Aorta (tissue), 5 donors: ENCODE data around the gene MAEA. TPM values are rescaled to one million over a fixed set of nuclear protein-coding genes. Genes with fewer than 3 reads are reported as not detected.

ENCODE experiments used
- ATAC-seq: fragments of 200-7000 bp; cut with Tn5 transposase; one replicate; pipeline ENCODE4 v1.9.1; 2022; ENCODE audit warnings: moderate library complexity; ENCODE audit not compliant: low FRiP score
- DNase-seq, 2 donors: peaks; one replicate each; pipeline ENCODE4 v3.0.0-alpha.2; 2020
- H3K27ac ChIP-seq, 2 donors: one replicate each; pipeline ENCODE4 v1.5.1; 2013; ENCODE audit warnings: low read length in 2 of 2, mild to moderate bottlenecking in 2 of 2, moderate library complexity in 2 of 2, control low read depth in 1 of 2, inconsistent platforms in 1 of 2, low read depth in 1 of 2
- H3K27me3 ChIP-seq, 2 donors: one replicate each; pipeline ENCODE4 v1.6.1; 2013; ENCODE audit warnings: control low read depth in 1 of 2, low read length in 1 of 2, mild to moderate bottlenecking in 1 of 2, moderate library complexity in 1 of 2; ENCODE audit not compliant: insufficient read depth in 2 of 2, control insufficient read depth in 1 of 2
- H3K36me3 ChIP-seq, 2 donors: one replicate each; pipeline ENCODE4 v1.6.1; 2013; ENCODE audit warnings: control low read depth in 1 of 2, low read length in 1 of 2, mild to moderate bottlenecking in 1 of 2; ENCODE audit not compliant: insufficient read depth in 2 of 2, control insufficient read depth in 1 of 2
- H3K4me1 ChIP-seq, 2 donors: one replicate each; pipeline ENCODE4 v1.6.1; 2013; ENCODE audit warnings: low read length in 2 of 2, control low read depth in 1 of 2, mild to moderate bottlenecking in 1 of 2, moderate library complexity in 1 of 2; ENCODE audit not compliant: insufficient read depth in 2 of 2, control insufficient read depth in 1 of 2
- H3K4me3 ChIP-seq, 2 donors: one replicate each; pipeline ENCODE4 v1.5.1; 2013; ENCODE audit warnings: low read length in 2 of 2, control low read depth in 1 of 2, mild to moderate bottlenecking in 1 of 2
- H3K9me3 ChIP-seq: one replicate; pipeline ENCODE4 v1.6.1; 2013; ENCODE audit warnings: mild to moderate bottlenecking, low read length; ENCODE audit not compliant: control insufficient read depth
- WGBS, 2 donors: extraction: QIAGEN DNeasy Blood & Tissue Kit; methylation state at CpG; one replicate each; pipeline ENCODE4 v1.1.7; 2013; 5-methylcytosine and 5-hydroxymethylcytosine counted together
- intact Hi-C, 2 donors: fragments of 100-400 bp; cut with DNase I; formaldehyde crosslinking; loops; one replicate each; pipeline versions ENCODE4 v1.14.2 to v1.15.0; 2022
- polyA plus RNA-seq, 2 donors: library from polyadenylated mRNA; stranded (reverse); fragments of 200-250 nt; gene quantifications; one replicate each; pipeline ENCODE4 v1.2.3, GENCODE V29; 2013
- total RNA-seq, 2 donors: library from RNA; stranded (reverse); fragmentation: NEBNext Ultra II Directional; extraction: Animal tissue kit (Norgen Biotek cat#: 25700); gene quantifications; one replicate each; pipeline ENCODE4 v1.2.1, GENCODE V29; 2021
- donor health status: healthy with polysubstance abuse.
- donor health status: Bipolar disorder and iron deficiency.
- donor health status: DM: no; HTN: no; CAD: no.
- donor health status: DM: no; HTN: no; CAD: no.
- donor health status: DM: yes; HTN: yes; CAD: no.

The MAEA gene
- total and polyA plus RNA-seq, 4 donors = 32.4 to 62.0 (median 55.5) TPM

- H3K27me3 ChIP-seq = no peaks in the 10 kb centered on the region
- DNase-seq (no peak), ATAC-seq (no peak)
- no peak overlapping the region for H3K4me3 ChIP-seq
- 88 to 96% methylated on average over 14 of the region's 14 CpGs for WGBS, 2 donors
- H3K4me1 ChIP-seq = no peaks in the 10 kb centered on the region
- no peak overlapping the region for H3K27ac ChIP-seq
- no peaks in the 10 kb centered on the region for H3K36me3 ChIP-seq
- intact Hi-C loops = loop anchor here (5.0 to 10.0 kb wide), 3 partner anchors 186 to 366 kb away; partner anchors contain the start of genes TACC3 (in 1 of the 2) and TMEM129 (in 1 of the 2)
- no peaks in the 10 kb centered on the region for H3K9me3 ChIP-seq
Measured at GRCh38 chr4:1359144-1359501, 69.4 kb downstream of the MAEA start.

GRCh38 chr4:1359976-1360375, 70.3 kb downstream of the MAEA start:
- ATAC-seq (no peak), DNase-seq (no peak)
- Histone ChIP-seq H3K9me3 (no peaks in the 10 kb centered on the region), H3K4me3 (no peak overlapping the region), H3K27ac (no peak overlapping the region), H3K36me3 (no peaks in the 10 kb centered on the region), H3K4me1 (no peaks in the 10 kb centered on the region), H3K27me3 (no peaks in the 10 kb centered on the region)
- 93 to 94% methylated on average over 16 of the region's 16 CpGs for WGBS, 2 donors
- intact Hi-C loops = loop anchor here (5.0 to 10.0 kb wide), 3 partner anchors 185 to 365 kb away; partner anchors contain the start of genes TACC3 (in 1 of the 2) and TMEM129 (in 1 of the 2)

GRCh38 chr4:1360423-1361283, 71.0 kb downstream of the MAEA start:
- Histone ChIP-seq H3K27ac (no peak overlapping the region), H3K36me3 (no peaks in the 10 kb centered on the region), H3K27me3 (no peaks in the 10 kb centered on the region), H3K4me1 (no peaks in the 10 kb centered on the region), H3K9me3 (no peaks in the 10 kb centered on the region), H3K4me3 (no peak overlapping the region)
- no peak for ATAC-seq
- intact Hi-C loops = no loop called here
- 87 to 88% methylated on average over 28 to 29 of the region's 29 CpGs for WGBS, 2 donors
- DNase-seq = no peak

- DNase-seq (no peak), ATAC-seq (no peak)
- no peaks in the 10 kb centered on the region for H3K36me3 ChIP-seq
- no peaks in the 10 kb centered on the region for H3K4me1 ChIP-seq
- H3K27me3 ChIP-seq = no peaks in the 10 kb centered on the region
- intact Hi-C loops = no loop called here
- H3K27ac ChIP-seq = no peak overlapping the region
- H3K9me3 ChIP-seq = no peaks in the 10 kb centered on the region
- no peak overlapping the region for H3K4me3 ChIP-seq
- WGBS, 2 donors = 87 to 90% methylated on average over 18 of the region's 18 CpGs
Measured at GRCh38 chr4:1361431-1361830, 71.7 kb downstream of the MAEA start.

- ATAC-seq (no peak), DNase-seq (no peak)
- H3K27me3 ChIP-seq = no peaks in the 10 kb centered on the region
- intact Hi-C loops = no loop called here
- WGBS, 2 donors = 93 to 94% methylated on average over 10 of the region's 10 CpGs
- no peaks in the 10 kb centered on the region for H3K9me3 ChIP-seq
- H3K4me3 ChIP-seq = no peak overlapping the region
- no peaks in the 10 kb centered on the region for H3K36me3 ChIP-seq
- no peak overlapping the region for H3K27ac ChIP-seq
- H3K4me1 ChIP-seq = no peaks in the 10 kb centered on the region
Measured at GRCh38 chr4:1362046-1362445, 72.4 kb downstream of the MAEA start.

- Histone ChIP-seq H3K4me3 (no peak overlapping the region), H3K9me3 (no peaks in the 10 kb centered on the region), H3K4me1 (no peaks in the 10 kb centered on the region), H3K27me3 (no peaks in the 10 kb centered on the region), H3K36me3 (no peaks in the 10 kb centered on the region), H3K27ac (no peak overlapping the region)
- WGBS, 2 donors = 91 to 93% methylated on average over 17 of the region's 17 CpGs
- ATAC-seq (no peak), DNase-seq (no peak)
- intact Hi-C loops = no loop called here
Measured at GRCh38 chr4:1362521-1362920, 72.8 kb downstream of the MAEA start.

GRCh38 chr4:1363513-1363912, 73.8 kb downstream of the MAEA start:
- Histone ChIP-seq H3K27ac (no peak overlapping the region), H3K4me3 (no peak overlapping the region), H3K4me1 (no peaks in the 10 kb centered on the region), H3K9me3 (no peaks in the 10 kb centered on the region), H3K27me3 (no peaks in the 10 kb centered on the region), H3K36me3 (no peaks in the 10 kb centered on the region)
- intact Hi-C loops = no loop called here
- ATAC-seq (no peak), DNase-seq (no peak)
- WGBS, 2 donors = 87% methylated on average over 11 of the region's 11 CpGs

- H3K36me3 ChIP-seq = no peaks in the 10 kb centered on the region
- no peak for ATAC-seq
Measured at GRCh38 chr4:1364217-1364616, 74.5 kb downstream of the MAEA start.

GRCh38 chr4:1364748-1365147, 75.1 kb downstream of the MAEA start:
- peak in 1 of 2 donors; percentile 52 for DNase-seq
- no peaks in the 10 kb centered on the region for H3K36me3 ChIP-seq
- intact Hi-C loops = no loop called here

More at GRCh38 chr4:1364217-1364616, 74.5 kb downstream of the MAEA start:
- 89 to 98% methylated on average over 16 to 17 of the region's 18 CpGs for WGBS, 2 donors
- Histone ChIP-seq H3K9me3 (no peaks in the 10 kb centered on the region), H3K4me1 (no peaks in the 10 kb centered on the region), H3K27ac (no peak overlapping the region), H3K4me3 (no peak overlapping the region), H3K27me3 (no peaks in the 10 kb centered on the region)
- intact Hi-C loops = no loop called here
- peak in 1 of 2 donors; percentile 55 for DNase-seq

More at GRCh38 chr4:1364748-1365147, 75.1 kb downstream of the MAEA start:
- H3K4me3 ChIP-seq = no peak overlapping the region
- ATAC-seq = no peak
- H3K9me3 ChIP-seq = no peaks in the 10 kb centered on the region
- no peaks in the 10 kb centered on the region for H3K4me1 ChIP-seq
- no peak overlapping the region for H3K27ac ChIP-seq
- 97% methylated on average over 13 of the region's 13 CpGs for WGBS, 2 donors
- no peaks in the 10 kb centered on the region for H3K27me3 ChIP-seq
